ENCODE data around the gene HMGB1. TPM values are rescaled to one million over a fixed set of nuclear protein-coding genes. Genes with fewer than 3 reads are reported as not detected.

Gene HMGB1
- total and polyA plus RNA-seq, 4 experiments from 2014 or later: 311 to 714 (median 447) TPM

GRCh38 chr13:30496147-30496546, 30.4 kb upstream of the HMGB1 start:
- POLR2A ChIA-PET (ENCODE audit: partially characterized antibody): no interaction called here

GRCh38 chr13:30495746-30496145, 30.0 kb upstream of the HMGB1 start:
- peaks cover 0 to 1% (median 0%) of the 10 kb centered on the region in 4 donors for H3K4me1 Mint-ChIP-seq

More at GRCh38 chr13:30496147-30496546, 30.4 kb upstream of the HMGB1 start:
- Histone ChIP-seq H3K27me3 (ENCODE audit: insufficient read depth, low read length) (no peaks in the 10 kb centered on the region), H3K27ac (ENCODE audit: low read depth, low read length) (no peak overlapping the region), H3K36me3 (ENCODE audit: insufficient read depth, low read length) (no peaks in the 10 kb centered on the region), H3K9me3 (ENCODE audit: control insufficient read depth in 1 of 2, low read length in 2 of 2) (no peaks in the 10 kb centered on the region), H3K4me3 (ENCODE audit: low read length in 2 of 2) (no peak overlapping the region), H3K4me1 (ENCODE audit: insufficient read depth, low read length) (no peaks in the 10 kb centered on the region)
- peaks cover 0 to 1% (median 0%) of the 10 kb centered on the region in 4 donors for H3K4me1 Mint-ChIP-seq
- no peaks in the 10 kb centered on the region for H3K27me3 Mint-ChIP-seq
- H3K4me3 Mint-ChIP-seq: no peak overlapping the region
- CTCF ChIA-PET (ENCODE audit: partially characterized antibody): no interaction called here
- intact Hi-C loops (cut with micrococcal nuclease): no loop called here
- H3K9me3 Mint-ChIP-seq: no peaks in the 10 kb centered on the region
- peaks cover 0 to 3% of the 10 kb centered on the region in 2 donors for H3K36me3 Mint-ChIP-seq
- no peak for DNase-seq
- H3K27ac Mint-ChIP-seq: no peak overlapping the region

GRCh38 chr13:30493658-30494381, 28.1 kb upstream of the HMGB1 start:
- peak overlapping the region in 1 of 7 donors; percentile 64 for H3K27ac Mint-ChIP-seq

More at GRCh38 chr13:30495746-30496145, 30.0 kb upstream of the HMGB1 start:
- no peaks in the 10 kb centered on the region for H3K9me3 ChIP-seq (ENCODE audit: control insufficient read depth in 1 of 2, low read length in 2 of 2)
- no peaks in the 10 kb centered on the region for H3K4me1 ChIP-seq (ENCODE audit: insufficient read depth, low read length)
- Mint-ChIP-seq H3K27me3 (no peaks in the 10 kb centered on the region), H3K4me3 (no peak overlapping the region), H3K27ac (no peak overlapping the region), H3K36me3 (peaks cover 0 to 3% of the 10 kb centered on the region in 2 donors), H3K9me3 (no peaks in the 10 kb centered on the region)
- intact Hi-C loops (cut with micrococcal nuclease): no loop called here
- no peak overlapping the region for H3K4me3 ChIP-seq (ENCODE audit: low read length in 2 of 2)
- ChIA-PET POLR2A (ENCODE audit: partially characterized antibody) (no interaction called here), CTCF (ENCODE audit: partially characterized antibody) (no interaction called here)
- no peak for DNase-seq
- H3K27me3 ChIP-seq (ENCODE audit: insufficient read depth, low read length): no peaks in the 10 kb centered on the region
- no peak overlapping the region for H3K27ac ChIP-seq (ENCODE audit: low read depth, low read length)
- H3K36me3 ChIP-seq (ENCODE audit: insufficient read depth, low read length): no peaks in the 10 kb centered on the region

GRCh38 chr13:30487075-30487470, 21.3 kb upstream of the HMGB1 start:
- Mint-ChIP-seq H3K36me3 (no peaks in the 10 kb centered on the region), H3K27me3 (no peaks in the 10 kb centered on the region), H3K27ac (no peak overlapping the region), H3K4me3 (no peak overlapping the region), H3K9me3 (no peaks in the 10 kb centered on the region), H3K4me1 (no peaks in the 10 kb centered on the region)
- H3K4me1 ChIP-seq (ENCODE audit: insufficient read depth, low read length): no peaks in the 10 kb centered on the region
- no peaks in the 10 kb centered on the region for H3K36me3 ChIP-seq (ENCODE audit: insufficient read depth, low read length)
- no peak for DNase-seq
- intact Hi-C loops (cut with micrococcal nuclease): no loop called here
- no peaks in the 10 kb centered on the region for H3K9me3 ChIP-seq (ENCODE audit: control insufficient read depth in 1 of 2, low read length in 2 of 2)
- CTCF ChIA-PET (ENCODE audit: partially characterized antibody): interaction anchor here (1.9 kb wide), 1 partner anchor 81 kb away, joined by 4 read pairs; no protein-coding TSS in a partner anchor
- no peak overlapping the region for H3K4me3 ChIP-seq (ENCODE audit: low read length in 2 of 2)
- POLR2A ChIA-PET (ENCODE audit: partially characterized antibody): no interaction called here
- no peaks in the 10 kb centered on the region for H3K27me3 ChIP-seq (ENCODE audit: insufficient read depth, low read length)
- no peak overlapping the region for H3K27ac ChIP-seq (ENCODE audit: low read depth, low read length)

More at GRCh38 chr13:30493658-30494381, 28.1 kb upstream of the HMGB1 start:
- Mint-ChIP-seq H3K4me1 (peaks cover 0 to 1% (median 0%) of the 10 kb centered on the region in 4 donors), H3K27me3 (no peaks in the 10 kb centered on the region), H3K4me3 (no peak overlapping the region), H3K36me3 (no peaks in the 10 kb centered on the region), H3K9me3 (no peaks in the 10 kb centered on the region)
- Histone ChIP-seq H3K9me3 (ENCODE audit: control insufficient read depth in 1 of 2, low read length in 2 of 2) (no peaks in the 10 kb centered on the region), H3K4me1 (ENCODE audit: insufficient read depth, low read length) (no peaks in the 10 kb centered on the region), H3K36me3 (ENCODE audit: insufficient read depth, low read length) (no peaks in the 10 kb centered on the region), H3K27me3 (ENCODE audit: insufficient read depth, low read length) (no peaks in the 10 kb centered on the region), H3K27ac (ENCODE audit: low read depth, low read length) (no peak overlapping the region), H3K4me3 (ENCODE audit: low read length in 2 of 2) (no peak overlapping the region)
- ChIA-PET CTCF (ENCODE audit: partially characterized antibody) (interaction anchor here (1.1 kb wide), 1 partner anchor 78 kb away, joined by 3 read pairs; no protein-coding TSS in a partner anchor), POLR2A (ENCODE audit: partially characterized antibody) (no interaction called here)
- DNase-seq: no peak
- intact Hi-C loops (cut with micrococcal nuclease): no loop called here

- no peaks in the 10 kb centered on the region for H3K9me3 Mint-ChIP-seq
- no peak overlapping the region for H3K27ac ChIP-seq (ENCODE audit: low read depth, low read length)
- intact Hi-C loops (cut with micrococcal nuclease): no loop called here
- H3K27ac Mint-ChIP-seq: no peak overlapping the region
- no peaks in the 10 kb centered on the region for H3K27me3 ChIP-seq (ENCODE audit: insufficient read depth, low read length)
- no peaks in the 10 kb centered on the region for H3K4me1 ChIP-seq (ENCODE audit: insufficient read depth, low read length)
- DNase-seq: no peak
- ChIA-PET CTCF (ENCODE audit: partially characterized antibody) (interaction anchor here (1.9 kb wide), 1 partner anchor 80 kb away, joined by 4 read pairs; no protein-coding TSS in a partner anchor), POLR2A (ENCODE audit: partially characterized antibody) (no interaction called here)
- H3K27me3 Mint-ChIP-seq: no peaks in the 10 kb centered on the region
- H3K4me3 Mint-ChIP-seq: no peak overlapping the region
- no peaks in the 10 kb centered on the region for H3K36me3 ChIP-seq (ENCODE audit: insufficient read depth, low read length)
- no peak overlapping the region for H3K4me3 ChIP-seq (ENCODE audit: low read length in 2 of 2)
- no peaks in the 10 kb centered on the region for H3K9me3 ChIP-seq (ENCODE audit: control insufficient read depth in 1 of 2, low read length in 2 of 2)
- H3K36me3 Mint-ChIP-seq: no peaks in the 10 kb centered on the region
- no peaks in the 10 kb centered on the region for H3K4me1 Mint-ChIP-seq
Observed at GRCh38 chr13:30486230-30487074, 20.7 kb upstream of the HMGB1 start.

- Mint-ChIP-seq H3K27ac (no peak overlapping the region), H3K36me3 (no peaks in the 10 kb centered on the region), H3K4me3 (no peak overlapping the region), H3K27me3 (no peaks in the 10 kb centered on the region), H3K4me1 (no peaks in the 10 kb centered on the region), H3K9me3 (no peaks in the 10 kb centered on the region)
- POLR2A ChIA-PET (ENCODE audit: partially characterized antibody): no interaction called here
- no peaks in the 10 kb centered on the region for H3K4me1 ChIP-seq (ENCODE audit: insufficient read depth, low read length)
- no peaks in the 10 kb centered on the region for H3K36me3 ChIP-seq (ENCODE audit: insufficient read depth, low read length)
- intact Hi-C loops (cut with micrococcal nuclease): no loop called here
- H3K27me3 ChIP-seq (ENCODE audit: insufficient read depth, low read length): no peaks in the 10 kb centered on the region
- no peaks in the 10 kb centered on the region for H3K9me3 ChIP-seq (ENCODE audit: control insufficient read depth in 1 of 2, low read length in 2 of 2)
- no peak overlapping the region for H3K4me3 ChIP-seq (ENCODE audit: low read length in 2 of 2)
- no peak for DNase-seq
- CTCF ChIA-PET (ENCODE audit: partially characterized antibody): no interaction called here
- H3K27ac ChIP-seq (ENCODE audit: low read depth, low read length): no peak overlapping the region
Observed at GRCh38 chr13:30481241-30481760, 15.6 kb upstream of the HMGB1 start.

- ChIA-PET POLR2A (ENCODE audit: partially characterized antibody) (no interaction called here), CTCF (ENCODE audit: partially characterized antibody) (no interaction called here)
- intact Hi-C loops (cut with micrococcal nuclease): no loop called here
Observed at GRCh38 chr13:30480292-30480950, 14.7 kb upstream of the HMGB1 start.

More at GRCh38 chr13:30480292-30480950, 14.7 kb upstream of the HMGB1 start:
- H3K36me3 Mint-ChIP-seq: no peaks in the 10 kb centered on the region
- H3K27me3 Mint-ChIP-seq: no peaks in the 10 kb centered on the region
- H3K36me3 ChIP-seq (ENCODE audit: insufficient read depth, low read length): no peaks in the 10 kb centered on the region
- no peak overlapping the region for H3K27ac ChIP-seq (ENCODE audit: low read depth, low read length)
- no peaks in the 10 kb centered on the region for H3K4me1 ChIP-seq (ENCODE audit: insufficient read depth, low read length)
- H3K9me3 Mint-ChIP-seq: no peaks in the 10 kb centered on the region
- H3K27me3 ChIP-seq (ENCODE audit: insufficient read depth, low read length): no peaks in the 10 kb centered on the region
- DNase-seq: no peak
- H3K4me1 Mint-ChIP-seq: no peaks in the 10 kb centered on the region
- H3K27ac Mint-ChIP-seq: no peak overlapping the region
- no peaks in the 10 kb centered on the region for H3K9me3 ChIP-seq (ENCODE audit: control insufficient read depth in 1 of 2, low read length in 2 of 2)
- no peak overlapping the region for H3K4me3 Mint-ChIP-seq
- no peak overlapping the region for H3K4me3 ChIP-seq (ENCODE audit: low read length in 2 of 2)
